Measurements from ENCODE around the gene ARL2BP. TPM values are rescaled to one million over a fixed set of nuclear protein-coding genes. Genes with fewer than 3 reads are reported as not detected.

ARL2BP gene
- total RNA-seq, 1 donor from 2014 or later = 67.4 TPM

GRCh38 chr16:57258910-57259475 lies 13.9 kb downstream of the ARL2BP start:
- TF ChIP-seq CTCF (IDR thresholded peaks at IDR 0.05) = no peak
- no peak overlapping the region for H3K4me3 Mint-ChIP-seq (ENCODE audit: unreplicated experiment)
- no peak overlapping the region for H3K27ac Mint-ChIP-seq (ENCODE audit: unreplicated experiment)
- H3K4me1 Mint-ChIP-seq (ENCODE audit: unreplicated experiment) = peaks cover 16% of the 10 kb centered on the region
- H3K9me3 Mint-ChIP-seq (ENCODE audit: unreplicated experiment) = no peaks in the 10 kb centered on the region
- no peaks in the 10 kb centered on the region for H3K27me3 Mint-ChIP-seq (ENCODE audit: unreplicated experiment)
- DNase-seq (ENCODE audit: extremely low spot score, unreplicated experiment) = no peak
- peaks cover 4% of the 10 kb centered on the region for H3K36me3 Mint-ChIP-seq (ENCODE audit: unreplicated experiment)

GRCh38 chr16:57260294-57260929 lies 15.4 kb downstream of the ARL2BP start:
- no peaks in the 10 kb centered on the region for H3K27me3 Mint-ChIP-seq (ENCODE audit: unreplicated experiment)
- TF ChIP-seq CTCF (IDR thresholded peaks at IDR 0.05) = no peak
- H3K4me3 Mint-ChIP-seq (ENCODE audit: unreplicated experiment) = peak overlapping the region; percentile 42
- peak overlapping the region; percentile 78 for H3K27ac Mint-ChIP-seq (ENCODE audit: unreplicated experiment)
- no peaks in the 10 kb centered on the region for H3K36me3 Mint-ChIP-seq (ENCODE audit: unreplicated experiment)
- no peaks in the 10 kb centered on the region for H3K9me3 Mint-ChIP-seq (ENCODE audit: unreplicated experiment)
- peaks cover 16% of the 10 kb centered on the region for H3K4me1 Mint-ChIP-seq (ENCODE audit: unreplicated experiment)
- DNase-seq (ENCODE audit: extremely low spot score, unreplicated experiment) = no peak

- H3K27ac Mint-ChIP-seq (ENCODE audit: unreplicated experiment) = no peak overlapping the region
- no peak for DNase-seq (ENCODE audit: extremely low spot score, unreplicated experiment)
- H3K4me1 Mint-ChIP-seq (ENCODE audit: unreplicated experiment) = peaks cover 16% of the 10 kb centered on the region
- no peak for TF ChIP-seq CTCF (IDR thresholded peaks at IDR 0.05)
- H3K36me3 Mint-ChIP-seq (ENCODE audit: unreplicated experiment) = no peaks in the 10 kb centered on the region
- H3K27me3 Mint-ChIP-seq (ENCODE audit: unreplicated experiment) = no peaks in the 10 kb centered on the region
- H3K4me3 Mint-ChIP-seq (ENCODE audit: unreplicated experiment) = no peak overlapping the region
- no peaks in the 10 kb centered on the region for H3K9me3 Mint-ChIP-seq (ENCODE audit: unreplicated experiment)
These were observed 16.7 kb downstream of the ARL2BP start for GRCh38 chr16:57261806-57262205.

- DNase-seq (ENCODE audit: extremely low spot score, unreplicated experiment) = no peak
- no peak overlapping the region for H3K27ac Mint-ChIP-seq (ENCODE audit: unreplicated experiment)
- TF ChIP-seq CTCF (IDR thresholded peaks at IDR 0.05) = no peak
- H3K4me3 Mint-ChIP-seq (ENCODE audit: unreplicated experiment) = no peak overlapping the region
- no peaks in the 10 kb centered on the region for H3K27me3 Mint-ChIP-seq (ENCODE audit: unreplicated experiment)
- H3K36me3 Mint-ChIP-seq (ENCODE audit: unreplicated experiment) = no peaks in the 10 kb centered on the region
- H3K4me1 Mint-ChIP-seq (ENCODE audit: unreplicated experiment) = peaks cover 16% of the 10 kb centered on the region
- H3K9me3 Mint-ChIP-seq (ENCODE audit: unreplicated experiment) = no peaks in the 10 kb centered on the region
These were observed 17.9 kb downstream of the ARL2BP start for GRCh38 chr16:57262841-57263540.
